ENCODE measurements around the gene SLC17A8.

DNA sequence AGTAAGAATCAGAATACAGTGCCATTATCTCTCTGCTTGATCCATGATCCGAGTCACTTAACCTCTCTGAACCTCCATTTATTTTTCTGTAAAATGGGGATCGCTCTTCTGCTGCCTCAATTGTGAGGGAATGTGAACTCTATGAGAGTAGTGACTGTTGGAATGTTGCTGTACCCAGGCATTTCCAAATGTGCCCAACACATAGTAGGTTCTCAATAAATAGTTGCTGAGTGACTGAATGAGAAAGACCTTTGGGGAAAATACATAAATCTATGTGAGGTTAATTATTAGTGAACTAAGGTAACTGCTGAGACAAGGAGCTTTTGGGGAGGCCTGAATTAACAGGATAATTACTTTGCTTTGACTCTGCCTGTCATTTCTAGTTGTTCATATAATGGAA, 82.9 kb downstream of the SLC17A8 start:
- TF ChIP-seq POLR2A (IDR thresholded peaks at IDR 0.05; ENCODE audit: low read depth, low read length) = no peak
- no peak for TF ChIP-seq CTCF (IDR thresholded peaks at IDR 0.05; ENCODE audit: extremely low read depth in 1 of 2, insufficient read depth in 1 of 2, low read depth in 1 of 2, low read length in 2 of 2)

Data from endothelial cell of umbilical vein (primary cell).